HG03039 (cell line): Measurements from ENCODE around the gene OR2G6.
"Not testable (repeated sequence)": the region's sequence is repeated elsewhere in the genome, so short reads cannot be mapped to it uniquely, and the experiment has no call there.

Experiments
- ATAC-seq: cut with Tn5 transposase; IDR thresholded peaks from one replicate; pipeline ENCODE4 v1.9.1; 2021; ENCODE audit warnings: mild to moderate bottlenecking, moderate library complexity; ENCODE audit not compliant: unreplicated experiment

The OR2G6 gene

DNA sequence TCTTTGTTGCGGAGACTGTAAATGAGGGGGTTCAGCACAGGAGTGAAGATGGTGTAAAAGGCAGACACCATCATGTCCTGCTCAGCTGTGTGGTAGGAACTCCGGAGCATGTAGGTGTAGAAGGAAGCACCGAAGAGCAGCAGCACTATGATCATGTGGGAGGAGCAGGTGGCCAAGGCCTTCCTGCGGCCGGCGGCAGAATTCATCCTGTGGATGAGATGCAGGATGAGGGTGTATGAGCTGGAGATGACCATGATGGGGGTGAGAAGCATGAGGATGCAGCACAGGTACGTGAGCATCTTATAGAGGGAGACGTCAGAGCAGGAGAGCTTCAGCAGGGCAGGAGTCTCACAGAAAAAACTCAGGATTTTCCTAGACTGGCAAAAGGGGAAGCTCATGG lies 66.0 kb downstream of the OR2G6 start:
- not testable (repeated sequence) for ATAC-seq

DNA sequence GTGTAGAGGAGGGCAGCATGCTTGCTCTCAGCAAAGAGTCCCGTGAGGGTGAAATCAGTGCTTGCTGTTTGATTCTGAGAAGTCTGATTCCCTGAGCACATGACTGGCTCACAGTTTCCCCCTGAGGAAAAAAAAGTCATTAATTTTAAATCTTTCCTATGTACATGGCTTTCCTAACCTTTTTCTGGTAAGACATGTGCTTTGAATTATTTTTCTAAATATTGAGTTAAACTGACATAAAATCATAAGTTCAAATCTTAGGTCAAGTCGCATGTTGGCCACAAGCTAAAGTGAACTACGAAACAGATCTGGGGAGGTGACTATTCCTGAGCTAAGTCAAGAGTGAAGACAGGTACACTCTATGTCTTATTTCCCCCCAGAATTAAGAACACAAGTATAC lies 66.8 kb downstream of the OR2G6 start, which contains the start of gene OR2T34:
TSS of gene OR2T34 (minus strand) at position 101 of the 400 bp plus-strand sequence. CDS start at position 101, 0 bp downstream.
- not testable (repeated sequence) for ATAC-seq

GRCh38 chr1:248576260-248576980 lies 68.5 kb downstream of the OR2G6 start:
- no peak for ATAC-seq
